ENCODE data around the gene RPS15.
"Not testable (repeated sequence)": the region's sequence is repeated elsewhere in the genome, so short reads cannot be mapped to it uniquely, and the experiment has no call there.

Gene RPS15

DNA sequence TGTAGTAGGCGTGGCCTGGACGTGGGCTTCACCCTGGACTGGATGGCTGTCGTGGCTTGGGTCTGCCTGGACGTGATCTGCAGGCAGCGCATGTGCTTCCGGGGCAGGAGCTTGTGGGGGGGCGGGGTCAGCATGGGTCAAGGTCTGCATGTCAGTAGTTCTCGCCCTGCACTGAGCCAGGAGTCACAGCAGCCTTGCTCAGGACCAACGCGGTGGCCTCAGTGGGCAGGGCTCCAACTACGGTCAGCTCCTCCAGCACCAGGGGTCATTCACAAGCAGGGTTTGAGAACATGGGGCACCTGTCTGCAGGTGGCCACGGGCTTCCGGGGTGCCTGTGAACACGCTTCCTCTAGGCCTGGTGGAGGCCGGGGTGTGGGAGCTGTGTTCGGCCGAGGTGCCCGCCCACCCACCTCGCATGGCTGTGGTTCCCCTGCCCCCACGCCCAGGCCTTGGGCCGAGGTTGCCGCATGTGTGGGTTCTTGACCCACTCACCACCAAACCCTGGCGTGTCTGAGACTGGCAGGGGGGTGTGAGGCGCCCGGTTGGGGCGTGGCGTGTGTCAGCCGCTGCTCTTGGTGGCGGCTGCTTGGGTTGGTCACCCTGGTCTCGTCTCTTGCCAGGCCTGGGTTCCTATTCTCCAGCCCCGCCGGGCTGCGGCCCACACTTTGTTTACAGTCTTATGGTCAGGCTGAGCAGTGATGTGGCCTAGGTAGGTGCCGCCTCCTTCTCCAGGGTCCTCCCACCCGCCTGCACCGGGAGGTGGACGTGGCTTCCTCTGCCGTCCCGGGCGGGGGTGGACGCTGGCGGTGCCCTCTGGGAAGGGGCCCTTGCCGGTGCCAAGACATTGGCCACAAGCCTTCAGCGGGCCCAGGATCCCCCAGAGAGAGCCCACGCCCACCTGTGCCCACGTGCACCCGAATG lies 4.8 kb upstream of the RPS15 start:
- DNase-seq (ENCODE audit: low read depth in 2 of 2): no peak

GRCh38 chr19:1434040-1434366 lies 4.2 kb upstream of the RPS15 start:
- DNase-seq (ENCODE audit: low read depth in 2 of 2): no peak

GRCh38 chr19:1434577-1435060 lies 3.6 kb upstream of the RPS15 start:
- DNase-seq (ENCODE audit: low read depth in 2 of 2): no peak

DNA sequence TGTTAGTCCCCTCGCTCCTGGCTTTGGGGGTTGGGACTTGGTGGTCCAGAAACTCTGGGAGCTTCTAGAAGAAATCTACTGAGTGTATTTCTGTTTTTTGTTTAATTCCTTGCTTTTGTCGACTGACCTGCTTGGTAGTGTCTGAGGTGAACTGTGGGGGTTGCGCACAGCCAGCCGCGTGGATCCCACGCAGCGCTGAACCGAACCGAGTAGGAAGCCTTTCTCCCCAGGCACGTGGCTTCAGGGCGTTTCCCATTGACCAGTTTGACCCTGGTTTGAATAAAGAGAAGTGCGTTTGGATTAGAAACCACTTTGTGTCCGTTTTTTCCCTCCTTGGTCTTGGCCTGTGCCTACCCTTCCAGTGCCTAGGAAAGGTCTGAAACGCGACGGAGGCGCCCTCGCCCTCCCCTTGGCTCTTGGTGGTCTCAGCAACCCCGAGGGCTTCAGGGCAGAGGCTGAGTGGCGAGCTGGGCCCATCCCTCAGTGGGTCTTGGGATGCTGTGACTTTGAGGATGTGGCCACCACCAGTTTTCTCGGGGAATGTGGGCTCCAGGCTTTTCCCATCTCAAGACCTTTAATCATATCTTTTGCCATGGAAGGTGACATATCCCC lies 2.7 kb upstream of the RPS15 start:
- DNase-seq (ENCODE audit: low read depth in 2 of 2): no peak

- no peak for DNase-seq (ENCODE audit: low read depth in 2 of 2)
Observed at GRCh38 chr19:1437609-1438008, 587 bp upstream of the RPS15 start.

GRCh38 chr19:1438933-1439354 lies 748 bp downstream of the RPS15 start:
- no peak for DNase-seq (ENCODE audit: low read depth in 2 of 2)

- DNase-seq (ENCODE audit: low read depth in 2 of 2): not testable (repeated sequence)
Observed at GRCh38 chr19:1439525-1440417, 1.6 kb downstream of the RPS15 start.

DNA sequence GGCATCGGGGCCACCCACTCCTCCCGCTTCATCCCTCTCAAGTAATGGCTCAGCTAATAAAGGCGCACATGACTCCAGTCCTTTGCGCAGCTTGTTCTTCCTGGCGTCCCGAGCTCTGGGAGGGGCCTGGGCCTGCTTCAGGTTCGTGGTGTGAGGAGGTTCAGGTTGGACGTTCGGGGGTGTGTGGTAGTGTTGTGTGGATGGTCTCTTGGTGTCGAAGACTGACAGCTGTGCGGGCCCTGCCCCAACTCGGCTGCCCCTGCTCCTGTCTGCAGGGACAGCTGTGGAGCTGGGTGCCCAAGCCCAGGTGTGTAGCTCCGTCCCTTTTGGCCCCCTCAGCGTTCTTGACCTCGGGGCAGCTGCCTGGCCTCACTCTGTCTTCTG lies 2.2 kb downstream of the RPS15 start:
- DNase-seq (ENCODE audit: low read depth in 2 of 2): no peak

DNA sequence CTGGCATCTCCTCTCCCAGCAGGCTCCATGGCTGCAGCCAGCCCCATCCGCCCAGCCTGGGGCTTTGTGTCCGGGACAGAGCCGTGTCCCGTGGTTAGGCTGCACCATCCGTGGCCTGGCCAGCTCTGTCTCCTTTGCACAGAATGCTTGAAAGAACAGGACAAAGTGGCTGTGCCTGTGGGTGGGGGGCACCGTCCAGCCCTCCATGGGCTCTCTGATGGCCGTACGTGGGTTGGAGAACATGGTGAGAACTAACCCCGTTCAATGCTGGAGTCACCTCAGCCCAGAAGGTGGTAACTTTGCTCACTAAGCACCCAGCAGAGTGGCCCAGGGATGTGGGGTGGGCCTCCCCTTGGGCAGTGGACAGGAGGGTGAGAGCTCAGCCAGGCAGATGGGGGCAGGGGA lies 2.8 kb downstream of the RPS15 start:
- DNase-seq (ENCODE audit: low read depth in 2 of 2): no peak

- no peak for DNase-seq (ENCODE audit: low read depth in 2 of 2)
Observed at GRCh38 chr19:1441677-1442438, 3.7 kb downstream of the RPS15 start.

- no peak for DNase-seq (ENCODE audit: low read depth in 2 of 2)
Observed at GRCh38 chr19:1445185-1445931, 7.2 kb downstream of the RPS15 start.

- DNase-seq (ENCODE audit: low read depth in 2 of 2): no peak
Observed at GRCh38 chr19:1445932-1446712, 7.9 kb downstream of the RPS15 start.

DNA sequence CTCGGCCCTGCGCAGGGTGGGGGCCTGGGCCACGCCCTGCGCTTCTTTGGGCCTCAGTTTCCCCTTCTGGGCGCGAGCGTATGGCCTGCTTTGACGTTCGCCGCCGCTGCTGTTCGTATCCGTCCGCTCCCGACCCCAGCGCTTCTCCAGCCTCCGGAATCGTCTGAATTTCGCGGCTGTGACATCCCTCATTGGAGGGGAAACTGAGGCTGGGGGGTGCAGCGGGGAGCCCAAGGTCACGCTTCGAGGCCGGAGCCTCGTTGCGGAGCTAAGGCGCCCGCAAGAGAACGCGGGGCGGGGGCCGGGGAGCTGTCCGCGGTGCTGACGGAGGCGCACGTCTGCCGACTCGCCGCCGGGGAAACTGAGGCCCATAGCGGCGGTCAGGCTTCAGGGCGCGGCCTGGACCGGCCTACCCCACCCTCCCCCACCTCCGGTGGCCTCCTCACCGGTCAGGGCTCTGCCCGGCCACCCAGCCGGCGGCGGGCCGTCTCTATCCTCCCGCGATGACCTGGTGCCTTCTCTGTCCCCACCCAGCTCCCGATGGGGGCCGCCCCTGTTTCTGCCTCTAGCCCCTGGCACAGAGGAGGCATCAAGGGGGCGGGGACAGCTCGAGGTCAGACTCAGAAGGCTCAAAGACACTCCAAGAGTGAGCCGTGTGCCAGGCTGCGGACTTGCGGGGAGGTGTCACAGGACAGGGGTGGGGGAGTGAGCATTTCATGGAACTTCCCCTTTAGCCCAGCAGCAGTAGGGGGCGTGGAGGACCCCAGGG lies 8.7 kb downstream of the RPS15 start:
- no peak for DNase-seq (ENCODE audit: low read depth in 2 of 2)

DNA sequence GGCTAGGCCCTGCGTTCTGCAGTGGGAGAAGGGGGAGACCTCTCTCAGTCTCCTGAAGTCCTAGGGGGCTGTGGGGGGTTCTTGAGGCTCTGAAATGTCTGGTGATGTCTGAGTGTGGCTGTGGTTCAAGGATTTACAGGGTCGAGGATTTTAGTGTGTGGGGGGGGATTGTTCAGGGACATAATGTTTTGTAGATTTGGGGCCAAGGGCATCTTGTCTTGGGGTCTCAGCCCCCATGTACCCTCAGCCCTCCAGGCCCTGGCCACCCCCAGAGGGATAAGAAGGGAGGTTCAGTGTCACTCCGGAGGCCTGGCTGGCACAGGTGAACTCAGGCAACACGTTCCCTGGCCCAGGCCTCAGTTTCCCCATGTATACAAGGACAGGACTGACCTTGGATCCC lies 9.3 kb downstream of the RPS15 start:
- DNase-seq (ENCODE audit: low read depth in 2 of 2): no peak

GRCh38 chr19:1447944-1448343 lies 9.7 kb downstream of the RPS15 start:
- DNase-seq (ENCODE audit: low read depth in 2 of 2): no peak

- peak; percentile 24 to 36 for DNase-seq (ENCODE audit: low read depth in 2 of 2)
Observed at GRCh38 chr19:1449467-1450442, 11.6 kb downstream of the RPS15 start, which contains the start of gene APC2. TSS of gene APC2 (plus strand) at chr19:1450121. CDS start at chr19:1453002, 2,881 bp downstream.
